ENCODE measurements around the gene HSFX1.

The HSFX1 gene

GRCh38 chrX:149799938-149800337, 26.1 kb downstream of the HSFX1 start:
- ChIA-PET CTCF (no interaction called here), POLR2A (no interaction called here)
- TF ChIP-seq CTCF (IDR thresholded peaks at IDR 0.05; ENCODE audit: control extremely low read depth, extremely low read depth, low read depth, missing control alignments): no peak
- DNase-seq (ENCODE audit: extremely low spot score): no peak

GRCh38 chrX:149803458-149804062, 29.7 kb downstream of the HSFX1 start:
- POLR2A ChIA-PET: no interaction called here

GRCh38 chrX:149804102-149804501, 30.2 kb downstream of the HSFX1 start:
- DNase-seq (ENCODE audit: extremely low spot score): no peak
- POLR2A ChIA-PET: no interaction called here
- CTCF ChIA-PET: interaction anchor here (1.9 kb wide), 1 partner anchor 10 kb away, joined by 5 read pairs; no protein-coding TSS in a partner anchor
- no peak for TF ChIP-seq CTCF (IDR thresholded peaks at IDR 0.05; ENCODE audit: control extremely low read depth, extremely low read depth, low read depth, missing control alignments)

More at GRCh38 chrX:149803458-149804062, 29.7 kb downstream of the HSFX1 start:
- CTCF ChIA-PET: interaction anchor here (0.9 to 1.9 kb wide), 2 partner anchors 11 to 14 kb away, joined by 3 to 5 read pairs; no protein-coding TSS in a partner anchor
- no peak for TF ChIP-seq CTCF (IDR thresholded peaks at IDR 0.05; ENCODE audit: control extremely low read depth, extremely low read depth, low read depth, missing control alignments)
- no peak for DNase-seq (ENCODE audit: extremely low spot score)

DNA sequence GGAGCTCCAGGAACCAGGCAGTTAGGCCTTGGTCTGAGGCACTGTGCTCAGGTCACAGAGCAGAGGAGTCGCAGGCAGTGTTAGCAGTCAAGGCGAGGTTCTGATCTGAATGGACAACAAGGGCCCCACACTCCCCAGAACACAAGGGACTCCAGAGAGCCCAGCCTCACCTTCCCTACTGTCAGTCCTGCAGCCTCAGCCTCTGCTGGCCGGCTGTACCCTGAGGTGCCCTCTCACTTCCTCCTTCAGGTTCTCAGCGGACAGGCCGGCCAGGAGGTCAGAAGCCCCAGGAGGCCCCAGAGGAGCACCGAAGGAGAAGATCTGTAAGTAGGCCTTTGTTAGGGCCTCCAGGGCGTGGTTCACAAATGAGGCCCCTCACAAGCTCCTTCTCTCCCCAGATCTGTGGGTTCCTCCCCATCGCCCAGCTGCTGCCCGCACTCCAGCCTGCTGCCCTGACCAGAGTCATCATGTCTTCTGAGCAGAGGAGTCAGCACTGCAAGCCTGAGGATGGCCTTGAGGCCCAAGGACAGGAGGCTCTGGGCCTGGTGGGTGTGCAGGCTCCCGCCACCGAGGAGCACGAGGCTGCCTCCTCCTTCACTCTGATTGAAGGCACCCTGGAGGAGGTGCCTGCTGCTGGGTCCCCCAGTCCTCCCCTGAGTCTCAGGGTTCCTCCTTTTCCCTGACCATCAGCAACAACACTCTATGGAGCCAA, 34.0 kb downstream of the HSFX1 start:
- no peak for DNase-seq (ENCODE audit: extremely low spot score)
- CTCF ChIA-PET: no interaction called here
- POLR2A ChIA-PET: no interaction called here
- TF ChIP-seq CTCF (IDR thresholded peaks at IDR 0.05; ENCODE audit: control extremely low read depth, extremely low read depth, low read depth, missing control alignments): no peak

DNA sequence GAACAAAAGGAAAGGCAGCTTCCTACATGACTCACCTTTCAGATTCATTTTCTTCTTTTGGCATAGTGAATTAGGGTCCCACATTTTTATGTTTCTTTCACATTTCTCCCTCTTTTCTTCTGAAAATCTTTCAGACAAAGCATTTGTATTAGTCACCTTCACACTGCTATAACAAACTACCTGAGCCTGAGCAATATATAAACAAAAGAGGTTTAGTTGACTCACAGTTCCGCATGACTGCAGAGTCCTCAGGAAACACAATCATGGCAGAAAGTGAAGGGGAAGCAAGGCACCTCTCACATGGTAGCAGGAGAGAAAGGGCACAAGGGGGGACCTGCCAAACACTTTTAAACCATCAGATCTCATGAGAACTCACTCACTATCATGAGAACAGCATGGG, 44.8 kb downstream of the HSFX1 start:
- DNase-seq (ENCODE audit: extremely low spot score): no peak
- no peak for TF ChIP-seq CTCF (IDR thresholded peaks at IDR 0.05; ENCODE audit: control extremely low read depth, extremely low read depth, low read depth, missing control alignments)
- ChIA-PET POLR2A (no interaction called here), CTCF (no interaction called here)

- no peak for TF ChIP-seq CTCF (IDR thresholded peaks at IDR 0.05; ENCODE audit: control extremely low read depth, extremely low read depth, low read depth, missing control alignments)
- CTCF ChIA-PET: no interaction called here
- POLR2A ChIA-PET: no interaction called here
- DNase-seq (ENCODE audit: extremely low spot score): no peak
Observed at GRCh38 chrX:149819371-149819770, 45.5 kb downstream of the HSFX1 start.

Measured in GM10248 (cell line).